CD4-positive, alpha-beta T cell treated with Interferon alpha-2 for 1 hour (primary cell): ENCODE results near the gene MVB12B.

ENCODE experiments used
- DNase-seq, 2 donors: peaks; one replicate each; pipeline ENCODE4 v3.0.0-alpha.2; 2020 to 2022

Gene MVB12B

GRCh38 chr9:126508928-126509327 lies 182.3 kb downstream of the MVB12B start:
- no peak for DNase-seq

DNA sequence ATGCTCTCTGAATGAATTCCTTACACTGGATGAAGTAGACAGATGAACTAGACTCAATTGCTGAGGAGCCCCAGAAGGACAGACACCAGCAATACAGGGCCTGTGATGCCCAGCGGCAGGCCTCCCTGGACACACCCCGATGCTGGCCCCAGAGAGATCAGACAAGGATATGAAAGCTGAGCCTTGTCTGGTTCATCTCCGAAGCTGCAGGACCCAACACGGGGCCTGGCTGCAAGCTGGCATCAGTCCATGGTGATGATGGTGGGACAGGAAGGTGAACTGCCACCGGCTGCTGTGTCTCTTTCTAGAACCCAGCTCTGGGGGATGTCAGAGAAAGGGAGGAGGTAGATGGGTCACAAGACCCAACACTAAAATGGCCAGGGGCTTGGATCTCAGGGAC lies 183.1 kb downstream of the MVB12B start:
- DNase-seq = no peak

- DNase-seq = no peak
These were observed 183.9 kb downstream of the MVB12B start for GRCh38 chr9:126510564-126510963.

- no peak for DNase-seq
These were observed 184.8 kb downstream of the MVB12B start for GRCh38 chr9:126511411-126511810.

DNA sequence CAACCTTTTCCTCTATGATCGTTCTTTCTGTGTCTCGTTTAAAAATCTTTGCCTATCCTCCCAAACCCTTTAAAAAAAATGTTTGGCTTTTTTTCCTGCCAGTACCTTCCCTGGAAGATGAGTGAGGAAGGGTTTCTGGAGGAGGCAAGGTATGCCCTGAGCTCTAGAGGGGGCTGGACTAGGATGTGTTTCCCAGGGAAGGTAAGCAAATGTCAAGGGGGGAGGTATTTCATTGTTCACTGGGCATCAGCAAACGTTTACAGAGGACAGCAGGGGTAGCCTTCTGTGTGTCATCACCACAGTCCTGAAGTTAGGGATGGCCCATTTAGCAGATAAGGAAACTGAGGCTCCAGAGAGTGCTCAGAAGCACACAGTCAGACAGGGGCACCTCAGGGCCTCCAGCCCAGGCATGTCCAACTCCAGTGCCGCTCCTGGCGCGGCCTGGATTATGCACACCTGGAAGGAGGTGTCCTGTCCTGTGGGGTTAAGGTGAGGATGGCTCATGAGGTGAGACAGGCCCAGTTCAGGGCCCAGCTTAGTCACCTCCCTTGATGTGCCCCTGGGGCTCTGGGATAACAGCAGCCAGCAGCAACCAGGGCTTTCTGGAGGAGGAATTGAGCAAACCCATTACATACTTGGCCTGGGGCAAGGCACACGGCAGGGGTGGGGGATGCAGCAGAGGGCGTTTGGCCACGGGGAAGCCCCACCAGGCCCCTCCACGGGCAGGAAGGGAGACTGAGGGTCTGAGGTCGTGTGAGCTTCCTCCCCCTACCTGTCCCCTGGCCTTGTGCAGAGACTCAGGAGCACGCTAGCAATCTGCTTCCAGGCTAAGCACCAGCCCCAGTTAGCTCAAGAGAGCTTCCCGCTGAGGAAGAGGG lies 186.8 kb downstream of the MVB12B start:
- DNase-seq = no peak

GRCh38 chr9:126514037-126514821 lies 187.6 kb downstream of the MVB12B start:
- DNase-seq = peak; percentile 63 to 74

GRCh38 chr9:126515001-126515872 lies 188.6 kb downstream of the MVB12B start:
- no peak for DNase-seq

- no peak for DNase-seq
These were observed 189.4 kb downstream of the MVB12B start for GRCh38 chr9:126515873-126516505.

DNA sequence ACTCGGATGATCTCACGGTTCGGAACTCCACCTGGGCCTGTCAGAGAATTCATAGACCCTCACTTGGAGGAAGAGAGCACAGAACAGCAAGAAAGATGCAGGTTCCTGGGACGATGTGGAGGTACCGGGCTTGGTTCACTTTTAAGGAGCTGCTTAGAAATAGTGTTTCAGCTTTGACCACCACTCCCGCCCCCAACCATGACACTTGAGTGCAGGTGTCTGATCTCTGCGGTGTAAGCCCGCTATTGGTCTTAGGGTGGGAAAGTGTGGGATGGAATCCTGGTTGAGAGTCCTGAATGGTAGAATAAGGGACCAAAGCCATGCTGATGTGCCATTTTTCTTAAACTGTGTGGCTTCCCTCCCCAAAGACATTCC lies 189.9 kb downstream of the MVB12B start:
- no peak for DNase-seq

DNA sequence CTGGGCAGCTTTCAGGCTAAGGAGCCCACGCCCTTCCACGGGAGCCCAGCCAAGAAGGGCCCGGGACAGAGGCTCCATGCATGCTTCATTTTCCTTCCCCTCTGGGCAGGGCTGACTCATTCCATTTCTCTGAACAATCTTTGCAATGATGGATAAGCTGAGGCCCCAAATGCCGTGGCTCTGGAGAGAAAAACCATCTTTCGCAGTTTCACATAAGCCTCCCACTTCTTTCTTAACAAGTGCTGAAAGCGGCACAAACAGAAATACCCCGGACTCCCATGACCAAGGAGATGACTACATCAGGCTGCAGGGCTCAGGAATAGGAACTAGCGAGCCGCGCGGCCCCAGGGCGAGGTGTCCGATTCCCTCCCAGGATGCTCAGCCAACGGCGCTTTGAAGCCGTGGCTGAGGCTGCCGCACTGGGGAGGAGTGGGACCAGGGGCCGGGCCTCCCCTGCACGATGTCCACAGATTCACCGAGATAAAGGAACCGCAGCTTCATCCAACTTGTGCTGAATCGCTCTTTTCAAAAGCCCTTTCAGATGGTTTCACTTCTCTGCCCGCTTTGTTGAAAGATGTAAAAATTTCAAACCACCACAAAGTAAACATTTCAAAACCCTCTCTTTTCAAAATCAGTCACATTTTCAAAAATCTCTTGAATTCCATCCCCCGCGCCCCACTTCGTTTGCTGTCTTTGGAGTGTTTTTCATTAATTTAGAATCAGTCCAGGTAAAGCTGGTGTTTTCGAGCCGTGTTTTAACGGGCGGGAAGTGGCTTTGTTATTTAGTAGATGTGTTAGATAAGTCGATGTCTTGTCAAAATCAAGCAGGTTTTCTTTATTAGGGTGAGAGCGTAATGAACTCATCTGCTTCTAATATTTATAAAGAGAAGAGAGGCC lies 190.6 kb downstream of the MVB12B start:
- DNase-seq = peak; percentile 41 to 56

- no peak for DNase-seq
These were observed 191.3 kb downstream of the MVB12B start for GRCh38 chr9:126517833-126518356.

DNA sequence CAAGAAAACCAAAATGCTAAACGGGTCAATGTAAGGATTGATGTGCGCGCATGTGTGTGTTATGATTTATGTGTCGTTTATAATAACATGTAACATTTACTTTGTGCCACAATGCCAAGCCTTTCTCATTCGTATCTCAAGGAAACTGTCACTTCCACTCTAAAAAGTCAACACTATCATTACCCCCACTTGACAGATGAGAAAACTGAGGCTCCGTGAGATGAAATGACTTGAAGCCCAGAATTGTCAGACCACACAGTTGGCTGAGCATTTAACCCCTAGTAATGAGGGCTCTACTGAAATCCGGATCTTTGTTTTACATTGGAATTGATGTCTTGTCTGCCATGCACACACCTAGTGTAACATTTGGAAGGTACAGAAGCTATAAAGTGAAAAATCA lies 192.1 kb downstream of the MVB12B start:
- no peak for DNase-seq

DNA sequence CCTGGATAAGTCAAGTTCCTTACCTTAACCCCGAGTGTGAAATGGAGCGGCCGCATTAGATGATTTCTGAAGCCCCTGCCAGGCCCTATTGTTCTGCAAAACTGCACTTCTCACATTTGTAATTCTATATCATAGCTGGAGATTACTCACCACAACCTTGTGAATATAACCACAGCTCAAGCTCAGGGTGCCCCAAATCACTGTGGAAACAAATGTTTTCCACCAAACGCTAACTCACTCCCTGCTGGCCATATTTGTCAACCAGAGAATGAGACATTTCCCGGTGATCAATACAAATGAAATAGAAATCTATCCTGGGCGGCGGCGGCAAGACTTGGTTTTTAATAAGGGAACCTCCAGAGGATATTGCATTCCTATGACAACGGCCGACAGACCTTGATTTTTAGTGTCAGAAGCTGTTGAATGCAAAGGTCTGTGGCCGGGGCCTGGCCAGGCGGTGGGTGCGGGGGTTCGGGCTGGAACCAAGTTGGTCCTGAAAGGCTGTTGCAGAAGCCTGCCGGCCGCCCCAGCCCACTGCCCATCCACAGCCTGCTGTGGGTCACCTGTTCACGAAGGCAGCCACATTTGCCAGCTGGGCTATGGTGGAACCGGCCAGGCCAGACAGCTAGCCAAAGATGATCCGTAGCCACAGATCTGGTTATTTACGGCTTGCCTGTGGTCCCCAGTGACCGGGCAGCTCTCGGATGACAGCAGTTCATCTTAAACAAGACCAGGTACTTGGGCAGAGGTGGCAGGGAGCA lies 193.2 kb downstream of the MVB12B start:
- DNase-seq = no peak

- no peak for DNase-seq
These were observed 193.8 kb downstream of the MVB12B start for GRCh38 chr9:126520453-126520852.

DNA sequence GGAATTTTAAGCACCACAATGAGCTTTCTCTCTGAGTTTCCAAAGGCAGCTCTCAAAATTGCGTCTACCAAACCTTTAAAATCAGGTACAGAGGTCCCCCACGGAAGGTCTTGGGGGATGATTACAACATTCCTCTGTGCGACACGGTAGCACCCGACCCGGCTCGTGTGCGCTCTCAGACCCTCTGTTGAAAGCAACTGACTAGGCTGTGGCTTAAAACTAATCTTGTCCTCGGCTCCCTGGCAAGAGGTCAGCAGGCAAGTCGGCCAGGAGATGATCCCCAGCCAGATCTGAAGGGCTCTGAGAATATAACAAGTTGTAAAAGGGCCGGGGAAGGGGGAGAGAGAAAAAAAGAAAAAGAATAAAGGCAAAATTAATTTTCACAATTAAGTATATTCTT lies 194.5 kb downstream of the MVB12B start:
- no peak for DNase-seq

- no peak for DNase-seq
These were observed 194.9 kb downstream of the MVB12B start for GRCh38 chr9:126521551-126521950.

- DNase-seq = no peak
These were observed 195.5 kb downstream of the MVB12B start for GRCh38 chr9:126521976-126522590.

DNA sequence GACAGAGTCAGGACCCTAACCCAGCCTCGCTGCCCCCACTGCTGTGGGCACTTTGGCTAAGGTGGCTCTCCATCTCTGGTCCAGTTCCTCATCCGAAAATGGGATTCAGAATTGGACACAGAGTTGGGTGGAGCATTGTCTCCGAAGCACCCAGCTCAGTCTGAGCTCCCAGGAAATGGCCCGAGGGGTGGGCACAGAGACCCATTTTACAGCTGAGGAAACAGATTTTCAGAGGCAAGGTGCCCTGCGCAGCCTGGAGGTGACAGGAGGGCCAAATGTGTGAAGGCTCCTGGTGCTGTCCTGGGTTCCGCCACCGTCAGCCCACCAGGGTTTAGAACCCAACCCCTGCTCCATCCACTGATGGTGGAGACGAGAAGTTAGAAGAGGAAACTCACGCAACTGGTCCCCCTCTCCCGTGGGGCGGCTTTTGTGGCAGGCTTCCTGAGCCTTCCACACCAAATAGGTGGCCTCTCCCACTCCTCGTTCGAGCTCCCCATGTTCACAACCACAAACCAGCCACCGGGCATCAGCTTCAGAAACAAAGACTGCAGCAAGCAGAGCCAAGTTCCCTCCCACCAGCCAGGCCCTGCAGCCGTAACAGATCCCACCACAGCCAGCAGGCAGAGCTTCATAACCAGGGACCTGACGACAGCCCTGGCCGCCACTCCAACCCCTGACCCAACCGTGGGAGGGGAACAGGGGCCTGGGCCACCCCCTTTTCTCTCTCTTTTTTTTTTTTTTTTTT lies 196.2 kb downstream of the MVB12B start:
- DNase-seq = no peak

DNA sequence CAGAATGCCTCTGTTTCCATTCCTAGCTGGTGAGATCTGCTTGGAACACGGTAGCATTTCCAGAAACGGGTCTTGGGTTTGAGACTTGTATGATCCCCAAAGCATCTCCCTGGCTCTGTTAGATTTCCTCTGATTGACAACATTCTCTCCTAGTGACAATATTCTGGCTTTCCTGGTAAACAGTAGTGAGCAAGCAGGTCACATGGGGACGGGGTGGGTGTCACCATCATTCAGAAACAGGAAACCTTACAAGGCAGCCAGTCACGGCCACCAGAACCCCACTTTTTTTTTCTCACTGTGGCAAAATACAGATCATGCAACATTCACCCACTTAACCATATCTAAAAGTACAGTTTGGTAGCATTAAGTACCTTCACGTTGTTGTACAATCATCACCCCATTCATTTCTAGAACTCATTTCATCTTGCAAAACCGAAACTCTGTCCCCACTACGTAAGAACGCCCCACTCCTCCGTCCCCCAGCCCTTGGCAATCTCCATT lies 197.0 kb downstream of the MVB12B start:
- peak; percentile 48 to 50 for DNase-seq
